Panc1 (cell line): Measurements from ENCODE around the gene POU2AF3. TPM values are rescaled to one million over a fixed set of nuclear protein-coding genes. Genes with fewer than 3 reads are reported as not detected.

Experiments
- ATAC-seq: fragments of 200-7000 bp; cut with Tn5 transposase; 2 replicates; pipeline ENCODE4 v1.9.1; 2020; ENCODE audit warnings: mild to moderate bottlenecking, moderate library complexity
- BruUV-seq: library from RNA; stranded (reverse); fragments of 400-500 nt; replicated peaks from 2 replicates; lab custom pipeline; 2021; lab: Mats Ljungman, UMichigan
- CTCF ChIA-PET: fragments of 300-600 bp; sonication (Branson Sonifier 250); formaldehyde crosslinking; loops from one replicate; lab custom pipeline; 2022; ENCODE audit warnings: antibody characterized with exemption; lab: Charles Lee
- POLR2A ChIA-PET: fragments of 300-600 bp; sonication (Branson Sonifier 250); formaldehyde crosslinking; loops from one replicate; lab custom pipeline; 2022; ENCODE audit warnings: antibody characterized with exemption; lab: Charles Lee
- DNase-seq: peaks from one replicate; pipeline ENCODE4 v3.0.0-alpha.2; 2010; ENCODE audit warnings: low read depth, low spot score
- H3K27ac ChIP-seq: 2 replicates; pipeline ENCODE4 v1.5.1; 2011; ENCODE audit warnings: mild to moderate bottlenecking, low read length, inconsistent platforms
- H3K27me3 ChIP-seq: fragments of 200-500 bp; sonication (Bioruptor generic); 2 replicates; pipeline ENCODE4 v1.6.0; 2014; ENCODE audit warnings: low read length, inconsistent platforms; ENCODE audit not compliant: control insufficient read depth, insufficient read depth
- H3K36me3 ChIP-seq: fragments of 200-500 bp; sonication (Bioruptor generic); 2 replicates; pipeline ENCODE4 v1.5.1; 2014; ENCODE audit warnings: inconsistent platforms, mild to moderate bottlenecking, low read length, moderate library complexity; ENCODE audit not compliant: control insufficient read depth, insufficient read depth
- H3K4me1 ChIP-seq: 2 replicates; pipeline ENCODE4 v1.5.1; 2011; ENCODE audit warnings: inconsistent platforms, mild to moderate bottlenecking, low read length, moderate library complexity; ENCODE audit not compliant: control insufficient read depth, insufficient read depth
- H3K4me3 ChIP-seq, 2 experiments: 2 replicates each; pipeline ENCODE4 v1.5.1; 2011 to 2012; ENCODE audit warnings: low read depth in 2 of 2, low read length in 2 of 2, mild to moderate bottlenecking in 2 of 2, inconsistent platforms in 1 of 2, moderate library complexity in 1 of 2
- H3K9me3 ChIP-seq: fragments of 200-500 bp; sonication (Bioruptor generic); 2 replicates; pipeline ENCODE4 v1.5.1; 2014; ENCODE audit warnings: low read depth, mild to moderate bottlenecking, inconsistent platforms, low read length, moderate library complexity; ENCODE audit not compliant: control insufficient read depth, insufficient read depth
- CTCF ChIP-seq: fragments of 450-650 bp; IDR thresholded peaks from 2 replicates; pipeline ENCODE4 v1.5.1; 2017; ENCODE audit warnings: mild to moderate bottlenecking
- POLR2AphosphoS5 ChIP-seq: IDR thresholded peaks from 2 replicates; pipeline ENCODE4 v1.6.1; 2012; ENCODE audit warnings: mild to moderate bottlenecking, low read depth, low read length, moderate library complexity
- SIN3A ChIP-seq: IDR thresholded peaks from 2 replicates; pipeline ENCODE4 v1.6.1; 2012; ENCODE audit warnings: low read depth, mild to moderate bottlenecking, low read length, moderate library complexity, borderline replicate concordance; ENCODE audit not compliant: insufficient read depth
- TCF7L2 ChIP-seq: IDR thresholded peaks from 2 replicates; pipeline ENCODE4 v1.6.1; 2011; ENCODE audit warnings: mild to moderate bottlenecking, low read depth, low read length, inconsistent platforms
- in situ Hi-C: cut with HindIII; loops from 2 replicates; pipeline ENCODE4 v1.10.0; 2016; ENCODE audit warnings: low sequenced_read_pairs, low pct_unique_long_range_greater_than_20kb
- intact Hi-C: fragments of 100-400 bp; cut with micrococcal nuclease; formaldehyde crosslinking; loops from one replicate; pipeline ENCODE4 v1.10.0; 2022; ENCODE audit not compliant: unreplicated experiment
- total RNA-seq: library from RNA; stranded (reverse); gene quantifications from one replicate; pipeline ENCODE4 v1.2.1, GENCODE V29; 2021; ENCODE audit not compliant: unreplicated experiment
- TF ChIP-seq, protein P1 (sequence below), 2 experiments: IDR thresholded peaks; 2 replicates each; pipeline ENCODE4 v1.6.1; 2011 to 2012; ENCODE audit warnings: low read depth in 2 of 2, control low read depth in 1 of 2, low read length in 1 of 2, mild to moderate bottlenecking in 1 of 2, moderate library complexity in 1 of 2; ENCODE audit not compliant: insufficient read depth in 1 of 2

The POU2AF3 gene
- total RNA-seq, 1 experiment from 2014 or later, result 0.64 TPM

DNA sequence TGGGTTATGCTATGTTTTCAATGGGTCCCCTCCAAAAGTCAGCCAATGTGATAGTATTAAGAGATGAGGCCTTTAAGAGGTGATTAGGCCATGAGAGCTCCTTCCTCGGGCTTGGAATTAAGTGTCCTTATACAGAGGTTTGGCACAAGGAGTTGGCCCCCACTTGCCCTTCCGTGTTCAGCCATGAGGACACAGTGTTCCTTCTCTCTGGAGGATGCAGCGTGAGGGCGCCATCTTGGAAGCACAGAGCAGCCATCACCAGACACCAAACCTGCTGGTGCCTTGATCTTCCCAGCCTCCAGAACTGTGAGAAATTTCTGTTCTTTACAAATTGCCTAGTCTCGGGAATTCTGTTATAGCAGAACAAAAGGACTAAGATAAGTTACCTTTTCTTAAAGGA, 26.9 kb downstream of the POU2AF3 start:
- H3K4me3 ChIP-seq, result no peak overlapping the region
- in situ Hi-C loops, result no loop called here
- ATAC-seq, result no peak
- CTCF ChIA-PET, result no interaction called here
- intact Hi-C loops, result no loop called here
- no peak for DNase-seq
- TF ChIP-seq, protein P1, sequence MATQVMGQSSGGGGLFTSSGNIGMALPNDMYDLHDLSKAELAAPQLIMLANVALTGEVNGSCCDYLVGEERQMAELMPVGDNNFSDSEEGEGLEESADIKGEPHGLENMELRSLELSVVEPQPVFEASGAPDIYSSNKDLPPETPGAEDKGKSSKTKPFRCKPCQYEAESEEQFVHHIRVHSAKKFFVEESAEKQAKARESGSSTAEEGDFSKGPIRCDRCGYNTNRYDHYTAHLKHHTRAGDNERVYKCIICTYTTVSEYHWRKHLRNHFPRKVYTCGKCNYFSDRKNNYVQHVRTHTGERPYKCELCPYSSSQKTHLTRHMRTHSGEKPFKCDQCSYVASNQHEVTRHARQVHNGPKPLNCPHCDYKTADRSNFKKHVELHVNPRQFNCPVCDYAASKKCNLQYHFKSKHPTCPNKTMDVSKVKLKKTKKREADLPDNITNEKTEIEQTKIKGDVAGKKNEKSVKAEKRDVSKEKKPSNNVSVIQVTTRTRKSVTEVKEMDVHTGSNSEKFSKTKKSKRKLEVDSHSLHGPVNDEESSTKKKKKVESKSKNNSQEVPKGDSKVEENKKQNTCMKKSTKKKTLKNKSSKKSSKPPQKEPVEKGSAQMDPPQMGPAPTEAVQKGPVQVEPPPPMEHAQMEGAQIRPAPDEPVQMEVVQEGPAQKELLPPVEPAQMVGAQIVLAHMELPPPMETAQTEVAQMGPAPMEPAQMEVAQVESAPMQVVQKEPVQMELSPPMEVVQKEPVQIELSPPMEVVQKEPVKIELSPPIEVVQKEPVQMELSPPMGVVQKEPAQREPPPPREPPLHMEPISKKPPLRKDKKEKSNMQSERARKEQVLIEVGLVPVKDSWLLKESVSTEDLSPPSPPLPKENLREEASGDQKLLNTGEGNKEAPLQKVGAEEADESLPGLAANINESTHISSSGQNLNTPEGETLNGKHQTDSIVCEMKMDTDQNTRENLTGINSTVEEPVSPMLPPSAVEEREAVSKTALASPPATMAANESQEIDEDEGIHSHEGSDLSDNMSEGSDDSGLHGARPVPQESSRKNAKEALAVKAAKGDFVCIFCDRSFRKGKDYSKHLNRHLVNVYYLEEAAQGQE (IDR thresholded peaks at IDR 0.05; ENCODE audit: insufficient read depth in 1 of 2, low read depth in 2 of 2, low read length in 1 of 2), result no peak
- TF ChIP-seq TCF7L2, result no peak
- no peak for TF ChIP-seq CTCF
- TF ChIP-seq POLR2AphosphoS5, result no peak
- no peak for TF ChIP-seq SIN3A
- no peak overlapping the region for H3K27ac ChIP-seq
- H3K4me1 ChIP-seq, result no peaks in the 10 kb centered on the region
- no peaks in the 10 kb centered on the region for H3K9me3 ChIP-seq
- no peaks in the 10 kb centered on the region for H3K36me3 ChIP-seq
- POLR2A ChIA-PET, result no interaction called here
- peaks cover 18% of the 10 kb centered on the region for H3K27me3 ChIP-seq
- BruUV-seq, result no TSS peak

DNA sequence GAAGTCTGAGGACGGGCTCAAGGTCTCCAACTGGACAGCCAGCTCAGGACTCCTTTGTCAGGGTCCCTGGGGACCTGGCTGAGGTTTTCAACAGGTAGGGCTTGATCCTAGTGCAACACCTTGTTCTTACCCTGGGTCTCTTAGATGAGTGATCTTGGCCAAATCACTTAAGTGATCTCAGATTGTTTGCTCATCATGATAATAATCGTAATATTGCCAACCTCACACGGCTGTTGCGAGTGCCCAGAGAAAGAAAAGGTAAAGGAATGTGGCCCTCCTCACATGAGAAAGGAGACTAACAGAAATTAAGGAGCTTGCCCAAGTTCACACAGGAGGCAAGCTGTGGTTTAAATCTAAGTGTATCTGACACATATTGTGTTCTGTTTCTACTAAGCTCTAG, 28.5 kb downstream of the POU2AF3 start:
- ChIA-PET POLR2A (no interaction called here), CTCF (interaction anchor here (0.7 kb wide), 1 partner anchor 41 kb away, joined by 4 read pairs; no protein-coding TSS in a partner anchor)
- no peaks in the 10 kb centered on the region for H3K36me3 ChIP-seq
- BruUV-seq, result no TSS peak
- ATAC-seq (no peak), DNase-seq (no peak)
- H3K9me3 ChIP-seq, result no peaks in the 10 kb centered on the region
- no peak for TF ChIP-seq SIN3A
- TF ChIP-seq TCF7L2, result no peak
- TF ChIP-seq, protein P1 (IDR thresholded peaks at IDR 0.05; ENCODE audit: insufficient read depth in 1 of 2, low read depth in 2 of 2, low read length in 1 of 2), result no peak
- no peak for TF ChIP-seq CTCF
- TF ChIP-seq POLR2AphosphoS5, result no peak
- H3K4me1 ChIP-seq, result no peaks in the 10 kb centered on the region
- H3K4me3 ChIP-seq, result no peak overlapping the region
- intact Hi-C loops, result no loop called here
- in situ Hi-C loops, result no loop called here
- H3K27ac ChIP-seq, result no peak overlapping the region
- peaks cover 13% of the 10 kb centered on the region; the same call in 1 of the 2 replicates for H3K27me3 ChIP-seq
